ENCODE data around the gene MANEA.
"Not testable (repeated sequence)": the region's sequence is repeated elsewhere in the genome, so short reads cannot be mapped to it uniquely, and the experiment has no call there.

MANEA gene, protein sequence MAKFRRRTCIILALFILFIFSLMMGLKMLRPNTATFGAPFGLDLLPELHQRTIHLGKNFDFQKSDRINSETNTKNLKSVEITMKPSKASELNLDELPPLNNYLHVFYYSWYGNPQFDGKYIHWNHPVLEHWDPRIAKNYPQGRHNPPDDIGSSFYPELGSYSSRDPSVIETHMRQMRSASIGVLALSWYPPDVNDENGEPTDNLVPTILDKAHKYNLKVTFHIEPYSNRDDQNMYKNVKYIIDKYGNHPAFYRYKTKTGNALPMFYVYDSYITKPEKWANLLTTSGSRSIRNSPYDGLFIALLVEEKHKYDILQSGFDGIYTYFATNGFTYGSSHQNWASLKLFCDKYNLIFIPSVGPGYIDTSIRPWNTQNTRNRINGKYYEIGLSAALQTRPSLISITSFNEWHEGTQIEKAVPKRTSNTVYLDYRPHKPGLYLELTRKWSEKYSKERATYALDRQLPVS

GRCh38 chr6:95577304-95578105 lies at the start of gene MANEA:
Gene MANEA (plus strand): TSS chr6:95577535. CDS start chr6:95586440, 8,905 bp downstream.
- peak; percentile 65 for DNase-seq

- DNase-seq: no peak
These were observed 47.6 kb upstream of the MANEA start for GRCh38 chr6:95529762-95530161.

DNA sequence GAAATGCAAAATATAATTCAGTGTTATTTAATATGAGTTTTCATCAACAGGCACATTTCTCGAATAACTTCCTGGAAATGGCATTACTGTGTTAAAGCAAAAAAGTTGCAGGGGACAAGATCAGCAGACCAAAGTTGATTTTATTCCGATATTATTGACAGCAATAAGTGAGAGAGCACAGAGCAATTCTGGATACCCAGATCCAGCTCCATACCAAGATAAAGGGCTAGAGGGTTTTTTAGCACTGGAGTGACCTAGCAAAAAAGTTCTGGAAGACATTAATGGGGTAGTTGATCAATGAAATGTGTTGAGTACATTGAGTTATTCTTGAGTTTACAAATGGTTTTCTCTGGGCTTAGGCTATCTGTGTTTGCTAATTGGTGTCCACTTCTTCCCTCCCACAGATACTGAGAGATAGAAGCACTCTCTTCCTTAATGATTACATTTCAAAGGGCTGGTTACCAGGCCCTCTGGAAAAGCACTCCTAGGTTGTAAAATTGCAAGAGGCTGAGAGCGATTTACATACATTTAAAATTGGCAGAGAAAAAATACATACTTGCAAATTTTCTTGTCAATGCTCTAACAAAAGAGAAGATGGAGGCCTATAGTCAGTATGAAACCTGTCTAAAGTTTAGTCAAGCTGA lies 47.0 kb upstream of the MANEA start:
- no peak for DNase-seq

GRCh38 chr6:95543798-95544197 lies 33.5 kb upstream of the MANEA start:
- DNase-seq: no peak

DNA sequence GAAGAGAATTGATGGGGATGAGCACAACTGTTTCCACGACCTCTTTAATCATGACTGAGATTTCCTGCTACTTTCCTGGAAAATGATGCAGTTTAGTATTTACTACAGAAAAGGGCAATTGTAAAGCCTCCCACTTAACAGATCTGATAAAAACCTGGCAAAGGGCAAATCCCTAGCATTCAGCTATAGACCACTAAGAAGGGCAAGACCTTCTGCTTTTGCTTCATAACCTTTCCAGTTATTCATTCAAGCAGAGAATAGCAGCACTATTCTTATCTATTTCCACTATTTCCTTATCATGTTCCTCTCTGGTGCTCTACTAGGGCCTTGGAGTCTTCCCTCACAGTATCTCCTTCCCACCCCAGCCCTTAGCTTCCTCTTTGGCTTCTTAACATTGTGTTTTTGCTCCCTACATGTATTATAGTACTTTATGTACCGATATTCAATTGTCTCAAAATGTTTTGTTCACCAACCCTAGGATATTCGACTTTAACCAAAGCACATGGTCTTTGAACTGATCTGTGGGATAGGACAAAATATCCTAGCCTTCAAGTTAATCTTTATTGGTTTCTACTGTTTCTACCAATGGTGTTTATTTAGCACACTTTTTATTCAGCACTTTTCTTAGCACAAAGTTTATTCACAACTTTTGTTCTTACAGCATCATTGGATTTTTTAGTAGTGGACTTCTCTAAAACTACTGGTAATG lies 32.7 kb upstream of the MANEA start:
- no peak for DNase-seq

GRCh38 chr6:95545226-95545625 lies 32.1 kb upstream of the MANEA start:
- no peak for DNase-seq

DNA sequence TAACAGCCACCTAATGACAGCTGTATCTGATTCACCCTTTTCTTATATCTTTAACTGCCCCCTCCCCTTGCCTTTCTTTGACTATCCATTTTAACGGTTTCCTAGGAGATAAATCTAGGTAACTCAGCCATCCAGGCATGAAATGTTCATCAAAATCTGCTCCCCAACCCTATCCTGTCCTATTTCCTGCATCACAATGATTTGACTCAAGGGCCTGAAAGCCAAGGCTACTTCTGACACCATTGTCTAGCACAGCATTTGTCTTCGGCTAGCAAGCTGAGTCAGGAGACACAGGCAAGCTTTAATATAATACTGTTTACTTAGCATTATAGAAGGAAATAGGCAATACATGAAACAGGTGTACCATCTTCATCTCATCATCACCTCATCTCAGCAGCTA lies 31.6 kb upstream of the MANEA start:
- DNase-seq: no peak

DNA sequence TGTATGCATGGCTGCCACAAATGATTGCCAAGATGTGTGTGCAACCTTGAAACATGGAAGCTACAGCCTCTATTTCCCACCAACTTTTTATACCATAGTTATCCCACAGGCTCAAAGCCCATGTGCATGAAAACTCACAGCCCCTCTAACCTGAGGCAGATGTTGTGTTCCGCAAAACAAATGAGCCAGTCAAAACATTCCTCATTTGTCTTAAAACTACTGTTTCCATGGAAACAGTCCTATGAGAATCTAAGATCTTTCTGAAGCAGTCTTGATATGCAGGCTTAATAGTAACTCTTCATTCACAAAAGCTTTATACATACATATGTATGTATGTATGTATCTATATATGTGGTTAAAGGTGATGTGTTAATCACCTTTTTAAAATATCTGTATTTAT lies 31.2 kb upstream of the MANEA start:
- no peak for DNase-seq

DNA sequence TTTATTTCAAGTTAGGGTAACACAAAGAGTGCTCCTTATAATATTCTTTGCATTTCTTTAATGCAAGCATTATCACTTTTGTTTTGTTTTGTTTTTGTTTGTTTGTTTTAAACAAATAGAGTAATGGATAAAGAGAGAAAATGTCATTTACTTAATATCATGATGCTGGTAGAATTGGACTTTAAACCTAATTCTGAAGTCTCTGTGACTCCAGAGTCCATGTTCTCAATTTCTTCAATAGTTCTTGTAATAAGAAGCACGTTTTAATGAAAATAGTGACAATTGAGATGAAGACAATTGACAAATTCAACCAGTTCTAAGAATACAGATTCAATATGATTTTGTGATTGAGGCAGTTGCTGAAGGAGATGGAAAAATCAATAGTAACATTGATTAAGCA lies 30.3 kb upstream of the MANEA start:
- no peak for DNase-seq

- no peak for DNase-seq
These were observed 29.0 kb upstream of the MANEA start for GRCh38 chr6:95548188-95548786.

- no peak for DNase-seq
These were observed 25.5 kb upstream of the MANEA start for GRCh38 chr6:95551678-95552324.

DNA sequence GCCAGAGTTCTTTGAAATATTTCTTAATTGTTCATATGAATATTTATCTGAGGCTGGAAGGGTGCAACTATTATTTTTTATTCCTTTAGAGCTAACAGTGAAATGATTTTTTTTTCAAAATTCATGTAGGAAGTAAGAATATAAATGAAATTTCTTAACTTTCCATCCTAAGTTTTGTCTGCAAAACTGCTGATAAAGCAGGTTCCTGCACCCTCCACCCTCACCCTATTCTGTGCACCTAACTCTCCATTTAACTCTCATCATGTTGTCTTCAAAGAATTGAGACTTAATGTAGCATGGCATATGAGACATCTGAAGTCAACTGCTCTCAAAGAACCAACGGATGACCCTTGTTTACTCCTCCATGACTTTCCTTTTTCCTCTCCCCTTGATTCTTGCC lies 23.5 kb upstream of the MANEA start:
- no peak for DNase-seq

DNA sequence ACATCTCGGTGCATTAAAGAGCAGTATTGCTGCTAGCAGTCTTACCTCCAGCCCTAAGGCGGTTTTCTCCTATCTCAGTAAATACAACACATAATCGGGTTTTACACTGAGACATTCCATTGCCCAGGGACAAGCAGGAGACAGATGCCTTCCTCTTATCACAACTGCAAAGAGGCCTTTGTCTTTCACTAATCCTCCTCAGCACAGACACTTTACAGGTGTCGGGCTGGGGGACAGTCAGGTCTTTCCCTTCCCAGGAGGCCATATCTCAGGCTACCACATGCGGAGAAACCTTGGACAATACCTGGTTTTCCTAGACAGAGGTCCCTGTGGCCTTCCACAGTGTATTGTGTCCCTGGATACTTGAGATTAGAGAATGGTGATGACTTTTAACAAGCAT lies 16.4 kb upstream of the MANEA start:
- DNase-seq: not testable (repeated sequence)

DNA sequence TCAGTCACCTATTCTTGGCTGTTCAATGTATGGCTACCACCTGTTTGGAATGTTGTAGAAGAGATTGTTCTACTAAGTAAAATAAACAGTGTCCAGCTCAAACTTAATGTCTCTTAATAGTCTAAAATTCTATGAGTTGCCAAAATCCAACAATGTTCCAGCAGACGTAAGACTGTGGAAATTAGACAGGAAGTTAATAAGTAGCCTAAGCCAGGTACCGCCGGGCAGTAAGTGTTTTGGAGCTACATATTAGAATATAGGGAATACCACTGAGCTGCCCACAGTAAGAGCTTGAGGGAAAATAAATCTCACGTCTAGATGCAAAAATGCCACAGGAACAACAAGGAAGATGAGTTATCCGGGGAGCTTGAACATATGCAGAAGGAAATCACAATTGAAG lies 7.8 kb upstream of the MANEA start:
- no peak for DNase-seq

DNA sequence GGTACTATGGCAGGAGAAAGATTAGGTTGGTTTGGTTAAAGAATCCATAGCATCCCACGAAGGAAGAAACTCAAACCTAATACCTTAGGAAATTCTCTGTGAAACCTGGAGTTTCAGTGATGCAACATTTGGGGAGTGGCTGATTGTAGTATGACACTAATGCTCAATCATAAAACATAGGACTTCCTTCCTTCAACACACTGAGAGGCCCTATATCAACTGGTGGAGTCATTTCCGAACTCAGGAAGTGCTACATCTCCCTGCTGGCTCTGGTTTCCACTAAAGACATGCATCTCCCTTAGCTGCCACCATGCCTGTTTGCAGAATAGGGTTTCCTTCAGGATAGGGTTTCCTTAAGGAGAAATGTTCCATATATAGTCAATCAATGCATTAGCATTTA lies 5.2 kb upstream of the MANEA start:
- DNase-seq: no peak

DNA sequence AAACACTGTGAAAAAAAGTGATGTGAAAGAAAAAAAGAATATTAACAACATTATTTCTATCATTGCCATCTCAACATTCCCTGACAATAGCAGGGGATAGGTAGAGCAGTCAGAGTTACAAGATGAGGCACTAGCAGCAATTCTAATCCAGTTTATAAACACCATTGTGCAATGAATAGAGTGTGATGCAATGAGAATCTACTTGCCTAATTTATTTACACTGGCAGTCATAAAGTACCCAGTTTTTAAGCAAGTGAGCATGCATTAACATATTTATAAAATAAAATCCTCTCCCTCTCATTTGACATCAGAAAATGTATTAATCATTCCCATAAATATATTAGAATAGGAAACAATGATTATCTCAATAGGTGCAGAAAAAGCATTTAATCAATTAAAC lies 2.5 kb upstream of the MANEA start:
- DNase-seq: no peak

DNA sequence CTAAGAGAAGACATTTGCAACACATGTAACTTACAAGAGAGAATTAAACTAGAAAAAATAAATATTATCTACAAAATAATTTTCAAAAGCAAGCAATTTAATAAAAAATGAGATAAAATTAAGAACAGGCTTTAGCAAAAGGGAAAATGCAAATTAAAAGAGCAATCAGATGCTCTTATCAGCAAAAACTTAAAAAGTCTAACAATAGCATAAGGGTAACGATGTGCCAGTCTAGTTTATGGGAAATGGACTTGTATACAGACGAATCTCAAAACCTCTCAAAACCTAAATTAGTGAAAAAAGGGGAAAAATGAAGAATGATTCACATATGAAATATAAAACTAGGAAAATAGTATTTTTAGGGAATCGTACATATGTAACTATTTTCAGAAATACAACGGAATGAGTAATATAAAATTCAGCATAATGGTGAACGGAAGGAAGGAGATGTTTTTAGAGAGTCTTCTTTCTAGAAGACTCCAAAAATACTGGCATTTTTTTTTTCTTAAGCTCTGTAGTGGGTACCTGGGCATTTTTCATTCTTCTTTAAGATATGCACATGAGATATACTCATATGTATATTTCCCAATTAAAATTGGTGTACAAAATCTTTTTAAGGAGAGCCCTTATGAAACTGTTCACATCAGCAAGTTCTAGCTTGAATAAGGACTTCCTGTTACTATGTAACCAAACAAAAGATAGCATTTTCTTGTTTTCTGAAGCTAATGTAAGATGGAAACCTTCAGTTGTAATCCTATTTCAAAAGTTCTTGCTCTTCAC lies 927 bp upstream of the MANEA start:
- DNase-seq: peak; percentile 39

GRCh38 chr6:95576998-95577303 lies 384 bp upstream of the MANEA start:
- DNase-seq: peak; percentile 40

GRCh38 chr6:95578106-95578410 lies 723 bp downstream of the MANEA start:
- no peak for DNase-seq

- peak; percentile 44 for DNase-seq
These were observed 3.7 kb downstream of the MANEA start for GRCh38 chr6:95581073-95581472.

- DNase-seq: not testable (repeated sequence)
These were observed 6.9 kb downstream of the MANEA start for GRCh38 chr6:95584226-95584625.

GRCh38 chr6:95587989-95588388 lies 10.7 kb downstream of the MANEA start:
- DNase-seq: no peak

Data from SHP77 treated with DMSO at 0.1 percent for 48 hours (cell line).